HG03175 (cell line): ENCODE data around the gene FREY1.

ENCODE experiments used
- ATAC-seq: cut with Tn5 transposase; IDR thresholded peaks from one replicate; pipeline ENCODE4 v1.9.1; 2021; ENCODE audit warnings: mild to moderate bottlenecking, moderate library complexity; ENCODE audit not compliant: unreplicated experiment

Gene FREY1, protein sequence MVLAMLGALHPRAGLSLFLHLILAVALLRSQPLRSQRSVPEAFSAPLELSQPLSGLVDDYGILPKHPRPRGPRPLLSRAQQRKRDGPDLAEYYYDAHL

DNA sequence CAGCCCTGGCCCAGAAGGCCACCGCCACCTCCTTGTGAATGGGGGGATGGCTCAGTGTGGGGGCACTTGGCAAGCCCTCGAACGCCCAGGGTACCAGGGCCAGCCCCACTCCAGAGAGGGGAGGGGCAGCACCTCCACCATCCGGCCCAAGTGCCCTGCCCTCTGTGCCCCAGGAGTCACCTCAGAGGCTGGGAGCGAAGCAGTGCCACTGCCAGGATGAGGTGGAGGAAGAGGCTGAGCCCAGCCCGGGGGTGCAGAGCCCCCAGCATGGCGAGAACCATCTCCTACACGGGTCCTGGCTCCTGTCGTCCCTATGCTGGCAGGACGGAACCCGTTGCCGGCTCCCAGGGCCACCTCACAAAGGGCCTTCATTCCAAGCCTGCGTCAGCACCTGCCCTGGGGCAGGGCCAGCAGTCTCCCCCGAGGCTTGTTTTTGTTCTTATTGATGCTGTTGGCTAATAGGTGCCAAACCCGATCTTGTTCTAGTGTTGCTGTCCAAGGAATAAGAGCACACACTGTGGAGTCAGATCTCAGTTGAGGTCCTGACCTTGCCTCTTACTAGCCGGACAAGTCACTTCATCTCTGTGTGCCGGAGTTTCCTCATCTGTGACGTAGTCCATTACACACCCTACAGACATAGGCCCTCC is at the start of gene FREY1:
FREY1 (minus strand) TSS at position 307 of the 647 bp plus-strand sequence; CDS start at position 281, 26 bp downstream.
- ATAC-seq = no peak

DNA sequence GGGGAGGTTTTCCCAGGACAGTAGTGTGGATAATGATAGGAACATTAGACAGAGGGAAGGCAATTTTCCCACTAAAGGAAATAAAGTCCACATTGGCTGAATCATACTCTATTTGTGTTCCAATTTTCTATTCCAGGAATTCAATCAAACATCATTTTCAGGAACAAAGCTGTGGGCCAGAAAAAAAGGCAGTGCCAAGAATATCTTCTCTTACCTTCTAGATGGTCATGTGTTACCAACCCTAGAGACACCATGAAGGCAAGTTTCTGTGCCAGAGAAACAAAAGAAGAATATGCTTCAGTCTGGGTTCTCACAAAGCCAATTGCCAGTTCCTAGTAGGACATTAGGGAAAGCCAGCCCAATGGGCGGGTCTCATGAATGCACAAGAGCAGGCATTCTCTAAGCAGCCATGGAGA is 42.9 kb upstream of the FREY1 start:
- ATAC-seq = no peak

DNA sequence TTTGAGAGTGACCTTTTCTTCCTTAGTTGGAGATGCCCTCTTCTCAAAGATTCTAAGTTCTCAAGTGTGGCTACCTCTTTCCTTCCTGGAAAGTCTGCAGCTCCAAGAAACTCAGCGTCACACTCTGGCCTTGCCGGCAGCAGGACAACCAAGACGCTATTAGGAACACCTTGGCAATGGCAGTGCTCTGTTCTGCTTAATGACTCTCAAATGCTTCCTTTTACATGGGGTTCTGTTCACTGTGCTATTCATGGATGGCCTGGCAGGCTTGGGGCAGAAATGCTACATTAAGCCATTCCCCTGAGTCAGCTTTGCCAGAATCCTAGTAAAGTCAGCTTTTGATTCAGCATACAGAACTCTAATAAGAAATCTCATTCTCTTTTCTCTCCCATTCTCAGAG is 41.3 kb upstream of the FREY1 start:
- no peak for ATAC-seq

DNA sequence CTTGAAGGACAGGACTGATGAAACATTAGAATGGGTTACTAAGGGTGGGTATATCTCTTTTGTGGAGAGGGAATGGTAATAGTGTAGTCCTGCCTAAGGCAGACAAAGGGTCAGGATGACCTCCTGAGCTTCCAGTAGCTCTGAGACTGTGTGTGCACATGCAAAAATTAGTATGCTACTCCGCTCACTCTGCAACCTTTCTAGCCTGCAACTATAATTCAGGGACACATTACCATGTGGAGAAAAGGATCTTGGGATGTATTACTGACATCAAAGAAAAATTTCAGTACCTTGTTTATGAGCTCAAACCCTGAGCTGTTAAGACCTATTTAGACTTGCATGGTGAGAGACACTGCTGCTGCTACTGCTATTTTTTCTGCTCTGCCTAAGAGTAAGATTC is 40.8 kb upstream of the FREY1 start:
- no peak for ATAC-seq

DNA sequence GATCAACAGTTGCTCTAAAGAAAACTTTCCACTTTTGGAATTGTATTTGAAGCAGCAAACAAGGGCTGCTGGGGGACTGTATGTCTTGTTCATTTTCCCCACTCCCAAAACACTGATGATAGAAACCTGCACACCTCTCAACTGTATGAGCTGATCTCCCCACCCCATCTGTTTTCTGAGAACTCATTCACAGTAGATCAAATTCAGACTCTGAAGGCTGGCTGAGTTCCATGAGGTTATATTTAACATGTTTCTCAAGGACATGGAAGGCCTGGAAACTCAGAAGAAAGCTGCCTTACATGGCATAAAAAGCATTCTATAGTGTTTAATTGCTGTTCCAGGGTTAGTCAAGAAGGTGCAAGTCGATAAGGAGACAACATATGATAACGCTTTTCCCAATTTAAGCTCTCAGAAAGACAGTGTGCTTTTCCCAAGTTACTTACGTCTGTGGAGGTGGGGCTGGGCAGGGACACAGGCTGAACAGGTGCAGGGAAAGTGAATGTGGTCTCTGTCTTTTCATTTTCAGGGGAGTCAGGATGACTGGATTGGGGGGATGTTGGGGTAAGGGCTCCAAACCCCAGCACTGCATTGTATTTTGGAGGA is 38.4 kb upstream of the FREY1 start:
- ATAC-seq = no peak

DNA sequence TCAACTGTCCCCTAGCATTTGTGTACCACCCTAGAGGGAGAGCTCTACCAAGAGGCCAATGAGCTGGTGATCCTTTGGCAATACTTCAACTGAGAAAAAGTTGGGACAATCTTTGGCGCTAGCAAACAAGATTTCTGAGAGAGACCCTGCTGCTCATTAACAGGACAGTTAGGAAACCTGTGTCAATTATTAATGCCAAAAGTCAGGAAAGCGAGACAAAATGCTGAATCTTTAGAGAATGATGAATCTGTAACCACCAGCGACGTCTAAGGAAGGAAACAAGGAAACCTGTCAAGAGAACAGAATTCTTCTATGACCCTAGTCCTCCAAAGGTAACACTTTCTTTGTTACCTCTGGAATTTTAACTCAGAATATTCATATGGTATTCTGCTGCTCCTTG is 35.3 kb upstream of the FREY1 start:
- ATAC-seq = no peak

DNA sequence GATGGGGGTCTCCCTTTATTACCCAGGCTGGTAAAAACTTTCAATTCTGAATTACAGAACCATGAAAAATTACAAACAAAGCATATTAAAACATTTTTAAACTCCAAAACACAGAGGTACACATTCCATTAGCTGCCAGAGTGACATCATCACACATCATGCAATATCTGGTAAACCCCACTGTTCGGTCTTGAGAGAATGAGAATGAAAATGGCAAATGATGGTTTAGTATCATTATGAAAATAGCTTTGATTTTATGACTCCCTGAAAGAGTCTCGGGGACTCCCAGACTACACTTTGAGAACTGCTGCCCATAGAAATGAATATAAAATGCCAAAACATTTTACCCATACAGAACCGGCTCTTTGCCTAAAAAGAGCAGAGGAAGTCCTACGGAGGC is 34.2 kb upstream of the FREY1 start:
- no peak for ATAC-seq

DNA sequence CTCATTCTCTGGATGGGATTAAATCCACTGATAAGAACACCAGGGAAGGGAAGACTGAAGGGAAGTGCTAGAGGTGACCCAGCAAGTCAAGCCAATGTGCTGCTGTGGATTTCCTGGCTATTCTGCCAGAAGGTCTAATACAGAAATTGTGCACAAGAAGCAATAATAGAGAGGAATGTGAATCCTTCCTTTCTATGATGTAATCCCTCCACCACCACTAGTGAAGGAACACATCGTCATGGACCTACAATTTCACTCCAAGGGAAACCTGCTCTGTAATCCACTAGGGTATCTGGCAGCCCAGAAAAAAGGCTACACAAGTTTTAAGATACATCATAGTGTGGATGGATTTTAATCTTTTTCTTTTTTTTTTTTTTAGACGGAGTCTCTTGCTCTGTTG is 32.8 kb upstream of the FREY1 start:
- ATAC-seq = no peak

DNA sequence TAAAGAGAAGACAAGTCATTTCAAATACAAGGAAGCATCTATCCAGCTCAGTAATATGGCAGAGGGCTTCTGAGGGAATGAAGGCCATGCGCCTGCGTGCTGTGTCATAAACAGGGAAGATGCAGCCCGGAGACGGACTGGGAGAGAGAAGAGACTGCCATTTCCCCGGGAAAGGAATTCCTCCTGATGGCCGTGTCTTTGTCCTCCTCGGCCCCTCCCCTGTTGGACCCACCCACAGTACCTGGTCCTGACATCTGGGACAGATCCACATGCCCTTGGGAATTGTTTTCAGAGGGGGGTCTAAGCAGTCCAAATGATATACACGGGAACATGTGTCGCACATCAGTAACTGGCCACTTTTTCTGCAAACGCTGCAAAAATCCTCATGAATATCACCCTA is 30.8 kb upstream of the FREY1 start:
- ATAC-seq = no peak

DNA sequence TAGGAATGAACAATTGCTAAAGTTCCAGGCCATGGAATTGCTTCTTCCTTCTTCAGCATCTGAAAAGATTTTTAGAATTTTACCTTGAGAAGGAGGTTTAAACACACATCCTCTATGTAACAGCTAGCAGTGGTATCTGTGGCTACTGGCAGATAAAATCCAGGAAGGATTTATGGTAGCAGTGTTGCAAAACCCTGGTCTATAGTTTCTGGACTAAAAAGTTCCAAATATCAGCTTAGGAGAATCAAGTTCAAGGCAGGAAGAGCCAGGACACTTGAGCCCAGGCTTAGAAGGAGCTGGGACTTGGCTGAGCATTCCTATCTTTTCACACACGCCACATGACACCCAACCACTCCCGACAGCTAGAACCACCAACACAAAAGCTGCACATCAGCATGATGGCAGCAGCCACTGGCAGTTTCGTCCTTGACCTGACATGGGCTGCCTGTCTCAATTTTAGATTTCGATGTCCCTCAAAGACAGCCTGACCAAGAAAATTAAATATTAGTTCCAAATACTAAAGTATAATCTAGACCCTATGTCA is 29.5 kb upstream of the FREY1 start:
- ATAC-seq = no peak

DNA sequence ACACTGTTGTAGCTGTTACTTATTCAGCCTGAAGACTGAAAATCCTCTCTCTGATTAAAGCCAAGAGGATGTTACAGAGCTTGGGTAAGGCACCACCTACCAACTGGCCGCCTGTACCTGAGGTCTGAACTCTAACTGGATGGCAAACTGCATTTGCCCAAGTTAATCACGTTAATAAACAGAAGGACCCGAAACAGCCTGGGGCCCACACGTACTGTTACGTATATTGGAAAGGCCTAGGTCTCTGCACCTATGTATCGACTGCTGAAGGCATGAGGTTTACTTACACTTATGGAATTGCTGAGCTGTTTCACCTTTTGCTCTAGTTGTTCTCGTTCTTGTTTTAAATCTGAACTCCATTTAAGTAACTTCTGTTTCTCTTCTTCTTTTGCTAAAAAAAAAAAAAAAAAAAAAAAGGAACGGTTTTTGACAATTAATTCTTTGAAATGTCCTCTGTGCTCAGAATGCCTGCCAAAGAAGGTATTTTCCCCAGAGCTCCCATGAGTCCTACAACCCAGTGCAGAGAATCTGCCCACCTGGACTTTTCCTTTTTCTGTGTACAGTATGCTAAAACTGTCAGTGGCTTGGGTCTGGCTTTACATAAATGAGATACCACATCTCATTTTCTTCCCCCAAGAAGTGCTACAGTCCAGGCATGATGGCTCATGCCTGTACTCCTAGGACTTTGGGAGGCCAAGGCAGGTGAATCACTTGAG is 28.4 kb upstream of the FREY1 start:
- no peak for ATAC-seq

DNA sequence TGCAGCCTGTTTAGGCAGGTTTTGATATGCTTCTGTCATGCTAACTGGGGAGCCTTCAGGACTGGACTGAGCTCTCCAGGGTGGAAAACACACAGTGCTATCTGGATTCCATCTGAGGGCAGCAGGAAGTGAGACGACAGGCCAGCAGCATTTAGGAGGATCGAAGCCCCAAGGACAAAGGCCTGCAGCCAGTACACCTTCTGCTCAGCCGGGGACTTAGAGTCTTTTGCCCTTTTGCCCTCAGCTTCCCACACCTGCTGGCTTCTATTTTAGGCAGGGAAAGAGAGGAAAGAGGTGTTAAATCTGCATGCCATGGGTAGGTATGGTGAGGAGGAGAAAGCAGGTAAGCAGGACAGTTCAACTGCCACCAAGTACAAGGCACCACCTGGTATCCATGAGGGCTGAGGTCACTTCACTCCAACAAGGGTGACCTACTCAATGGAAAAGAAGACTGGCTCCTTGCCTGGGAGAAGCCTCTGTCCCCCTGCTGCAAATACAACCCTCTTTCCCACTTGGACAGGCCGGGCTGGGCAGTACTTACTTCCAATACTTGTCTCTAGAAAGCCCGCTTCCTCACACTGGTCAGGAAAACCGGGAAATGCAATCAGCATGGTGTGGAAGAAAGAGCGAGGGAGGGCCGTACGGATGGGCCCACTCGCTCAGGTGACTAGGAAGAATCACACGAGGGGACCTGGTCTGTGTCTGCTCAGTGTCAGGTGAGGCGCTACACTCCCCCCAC is 27.7 kb upstream of the FREY1 start:
- no peak for ATAC-seq

DNA sequence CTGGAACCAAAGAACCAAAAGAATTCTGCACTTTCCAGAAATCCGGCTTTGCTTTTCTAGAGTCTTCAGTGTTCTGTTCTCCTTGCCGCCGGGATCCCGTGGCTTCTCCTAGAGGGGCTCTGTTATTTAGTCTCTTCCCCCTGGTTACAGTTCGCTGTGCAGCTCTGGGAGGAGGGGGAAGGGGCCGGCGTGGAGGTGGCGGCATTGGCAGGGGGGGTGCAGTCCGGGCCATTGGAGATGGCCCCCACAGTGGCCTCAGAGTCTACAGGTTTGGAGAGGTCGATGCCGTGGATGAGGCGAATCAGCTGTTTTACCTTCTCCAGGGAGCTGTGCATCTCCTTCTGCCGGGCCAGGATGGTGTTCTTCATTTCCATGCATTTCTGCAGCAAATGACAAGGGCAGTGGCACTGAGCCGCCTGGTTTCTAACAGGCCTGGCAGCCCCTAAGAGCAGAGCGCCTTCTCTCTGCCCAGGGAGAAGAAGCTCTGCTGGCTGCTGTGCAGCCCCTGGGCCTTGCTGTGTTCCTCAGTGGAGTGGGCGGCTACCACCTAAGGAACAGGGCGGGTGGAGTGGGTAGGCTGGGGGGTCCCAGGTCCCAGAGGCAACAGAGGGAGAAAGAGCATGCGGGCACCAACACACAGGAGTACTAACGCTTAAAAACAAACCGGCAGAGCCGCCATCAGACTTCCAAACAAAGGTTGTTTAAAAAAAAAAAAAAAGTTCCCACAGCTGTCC is 26.9 kb upstream of the FREY1 start:
- ATAC-seq = no peak

DNA sequence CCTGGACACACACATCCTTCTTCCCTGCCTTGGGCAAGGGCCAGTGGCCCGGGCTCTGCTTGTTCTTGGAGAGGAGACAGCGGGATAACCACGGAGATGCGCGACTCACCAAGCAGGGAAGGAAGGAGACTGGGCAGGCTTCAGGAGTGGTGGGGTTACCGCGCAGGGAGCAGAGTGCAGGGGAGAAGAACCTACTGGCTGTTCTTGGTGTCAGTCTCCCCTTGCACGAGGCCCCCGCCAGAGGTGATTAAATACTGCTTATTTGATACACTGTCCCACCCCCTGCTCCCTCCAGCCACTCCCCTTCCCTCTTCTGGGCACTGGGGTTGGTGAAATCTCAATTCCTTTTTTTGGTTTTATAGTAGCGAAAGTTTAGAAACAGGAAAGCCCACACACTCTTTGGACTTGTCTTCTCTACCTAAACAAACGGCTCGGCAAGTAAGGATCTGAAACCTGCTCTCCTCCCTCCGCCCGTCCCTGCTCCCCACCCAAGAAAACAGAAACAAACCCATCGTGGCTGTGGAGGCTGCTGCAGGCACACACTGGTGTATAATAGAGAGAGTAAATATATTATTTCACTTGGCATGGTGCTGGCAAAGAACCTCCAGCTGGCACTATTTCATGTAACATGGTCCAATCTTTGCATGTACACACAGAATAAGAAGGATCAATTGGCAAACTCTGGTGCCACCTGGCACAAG is 26.2 kb upstream of the FREY1 start:
- no peak for ATAC-seq

DNA sequence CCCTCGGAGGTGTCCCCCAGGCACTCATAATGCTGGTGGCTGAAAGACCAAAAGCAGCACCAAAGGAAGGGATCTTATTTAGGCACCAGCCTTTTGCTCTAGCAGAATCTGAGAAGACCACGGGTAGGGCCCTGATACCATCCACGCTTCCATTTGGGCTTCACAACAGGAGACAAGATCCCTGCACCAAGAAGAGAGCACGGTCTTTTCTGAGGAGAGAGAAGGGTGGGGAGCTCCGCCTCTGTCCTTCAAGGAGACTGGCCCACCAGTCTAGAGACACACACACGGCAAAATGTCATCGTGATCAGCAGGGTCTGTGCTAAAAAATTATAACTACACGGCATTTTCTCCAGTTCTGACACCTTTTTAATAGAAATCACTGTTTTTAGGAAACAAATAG is 25.1 kb upstream of the FREY1 start:
- ATAC-seq = no peak

DNA sequence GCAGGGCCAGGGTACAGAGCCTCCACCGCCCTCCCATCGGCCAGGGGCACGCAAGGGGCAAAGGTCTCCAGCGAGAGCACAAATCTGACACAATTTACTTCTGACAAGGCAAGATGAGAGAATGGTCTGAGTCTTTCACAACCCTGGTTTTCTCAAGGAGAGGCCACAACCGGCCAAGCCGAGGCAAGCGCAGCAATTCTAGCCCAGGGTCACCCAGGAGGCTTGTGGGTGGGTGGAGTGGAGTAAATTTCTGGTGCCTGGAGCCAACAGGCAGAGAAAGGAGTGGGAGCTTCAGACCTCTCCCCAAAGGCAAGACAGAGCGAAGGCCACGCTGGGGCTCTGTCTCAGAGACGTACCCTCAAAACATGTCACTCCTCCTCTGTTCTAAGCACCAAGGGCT is 24.7 kb upstream of the FREY1 start:
- ATAC-seq = no peak

DNA sequence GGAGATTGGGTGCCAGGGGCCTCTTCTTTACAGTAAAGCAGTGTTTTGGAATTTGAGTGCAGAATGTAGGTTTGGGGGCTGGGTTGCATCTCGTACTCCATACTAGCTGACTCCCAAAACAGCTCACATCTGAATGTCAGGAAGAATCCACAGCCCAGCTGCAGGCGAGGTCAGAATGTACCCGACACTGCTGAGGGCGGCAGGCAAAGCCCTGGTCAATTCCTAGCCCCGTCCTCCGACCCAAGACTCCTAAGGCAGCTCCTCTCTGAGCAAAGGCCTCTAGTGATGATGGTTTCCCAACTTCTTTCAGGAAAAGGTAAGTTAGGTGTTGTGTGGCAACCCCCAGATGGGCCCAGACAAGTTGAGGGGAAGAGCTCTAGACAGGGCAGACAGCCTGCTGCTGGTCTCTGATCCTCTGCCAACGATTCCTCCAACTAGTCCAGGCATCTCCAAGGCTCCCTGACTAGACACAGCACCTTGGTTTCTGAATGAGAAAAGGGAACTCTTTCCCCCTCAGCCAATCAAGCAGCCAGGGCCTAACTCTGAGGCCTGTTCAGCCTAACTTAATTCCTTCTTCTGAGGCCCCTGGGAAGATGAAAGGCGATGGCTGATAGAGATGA is 24.0 kb upstream of the FREY1 start:
- ATAC-seq = no peak

DNA sequence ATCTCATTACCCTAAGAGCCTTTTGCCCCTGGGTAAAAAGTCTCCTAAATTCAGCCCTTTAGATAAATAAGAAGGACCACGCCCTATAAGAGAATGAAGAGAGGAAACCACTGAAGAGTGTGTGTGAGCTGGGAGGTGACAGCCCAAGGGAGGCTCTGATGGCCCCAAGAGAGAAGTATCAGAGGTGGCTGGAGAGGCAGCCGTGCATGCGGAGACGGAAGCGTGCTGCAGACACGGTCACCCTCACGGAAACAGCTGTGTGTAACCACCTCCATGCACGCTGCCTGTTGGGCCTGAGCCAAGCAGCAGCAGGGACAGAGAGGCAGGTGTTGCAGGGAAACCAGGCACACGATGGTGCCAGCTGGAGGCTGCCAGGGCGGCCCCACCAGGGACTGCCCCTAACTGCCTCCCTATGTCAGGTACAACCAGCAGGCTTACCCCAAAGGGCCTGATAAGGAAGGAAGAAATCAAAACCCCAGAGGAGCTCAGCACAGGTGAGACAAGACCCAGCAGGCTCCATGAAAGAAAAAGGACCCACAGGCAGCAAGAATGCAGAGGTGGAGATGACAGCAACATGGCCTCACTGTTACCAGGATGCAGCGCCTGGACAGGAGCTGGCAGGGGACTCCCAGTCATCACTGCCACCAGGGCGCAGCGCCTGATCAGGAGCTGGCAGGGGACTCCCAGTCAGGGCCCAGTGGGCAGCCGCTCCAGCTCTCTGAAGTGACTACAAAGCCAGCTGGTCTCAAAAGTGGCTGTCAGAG is 23.1 kb upstream of the FREY1 start:
- peak; percentile 97 for ATAC-seq
